Omental fat pad (tissue), 4 donors: ENCODE data around the gene EED. TPM values are rescaled to one million over a fixed set of nuclear protein-coding genes. Genes with fewer than 3 reads are reported as not detected.

Experiments used
- ATAC-seq: fragments of 150-250 bp; one replicate; pipeline ENCODE4 v1.9.1; 2016; ENCODE audit warnings: mild to moderate bottlenecking, moderate library complexity; ENCODE audit not compliant: low FRiP score
- DNase-seq: peaks from one replicate; pipeline ENCODE4 v3.0.0-alpha.2; 2019; ENCODE audit warnings: low spot score
- CTCF ChIP-seq, 3 donors: fragments of 450-650 bp; IDR thresholded peaks; one replicate each; pipeline ENCODE4 v1.5.1; 2016 to 2017; ENCODE audit warnings: antibody characterized with exemption in 3 of 3, mild to moderate bottlenecking in 3 of 3, moderate library complexity in 2 of 3
- total RNA-seq, 4 donors: library from RNA; depleted of rRNA; stranded (reverse); fragments of >200 nt; gene quantifications; one replicate each; pipeline ENCODE4 v1.1.0, GENCODE V29; 2016

The EED gene
- total RNA-seq, 4 donors from 2014 or later = 13.2 to 29.6 (median 18.9) TPM

- ATAC-seq (no peak), DNase-seq (no peak)
- TF ChIP-seq CTCF (IDR thresholded peaks at IDR 0.05) = no peak
Measured at GRCh38 chr11:86230179-86230804, 14.3 kb upstream of the EED start.

- TF ChIP-seq CTCF (IDR thresholded peaks at IDR 0.05) = no peak
- no peak for ATAC-seq
- DNase-seq = no peak
Measured at GRCh38 chr11:86230921-86231434, 13.6 kb upstream of the EED start.

- ATAC-seq = no peak
- no peak for TF ChIP-seq CTCF (IDR thresholded peaks at IDR 0.05)
- DNase-seq = no peak
Measured at GRCh38 chr11:86232556-86232955, 12.0 kb upstream of the EED start.

GRCh38 chr11:86234831-86235461 is 9.6 kb upstream of the EED start:
- ATAC-seq (no peak), DNase-seq (no peak)
- TF ChIP-seq CTCF (IDR thresholded peaks at IDR 0.05) = no peak

- no peak for TF ChIP-seq CTCF (IDR thresholded peaks at IDR 0.05)
- DNase-seq (no peak), ATAC-seq (no peak)
Measured at GRCh38 chr11:86237267-86237804, 7.2 kb upstream of the EED start.

- TF ChIP-seq CTCF (IDR thresholded peaks at IDR 0.05) = no peak
- ATAC-seq (no peak), DNase-seq (no peak)
Measured at GRCh38 chr11:86240164-86240563, 4.4 kb upstream of the EED start.
